ENCODE data around the gene NME8.
"Not testable (repeated sequence)": the region's sequence is repeated elsewhere in the genome, so short reads cannot be mapped to it uniquely, and the experiment has no call there.

Gene NME8

GRCh38 chr7:37848297-37848696 lies at the start of gene NME8:
Gene NME8, plus strand, starts transcription at chr7:37848597. Its CDS starts 1,670 bp downstream, at chr7:37850267.
- no peak for DNase-seq

DNA sequence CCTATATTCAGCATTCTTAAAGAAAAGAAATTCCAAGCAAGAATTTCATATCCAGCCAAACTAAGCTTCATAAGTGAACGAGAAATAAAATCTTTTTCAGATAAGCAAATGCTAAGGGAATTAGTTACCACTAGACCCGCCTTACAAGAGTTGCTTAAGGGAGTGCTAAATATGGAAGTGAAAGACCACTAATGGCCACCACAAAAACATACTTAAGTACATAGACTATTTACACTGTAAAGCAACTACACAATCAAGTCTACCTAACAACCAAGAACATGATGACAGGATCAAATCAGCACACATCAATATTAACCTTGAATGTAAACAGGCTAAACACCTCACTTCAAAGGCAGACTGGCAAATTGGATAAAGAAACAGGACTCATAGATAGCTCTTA lies 42.2 kb upstream of the NME8 start:
- DNase-seq, result no peak

- not testable (repeated sequence) for DNase-seq
Observed at GRCh38 chr7:37812161-37812580, 36.2 kb upstream of the NME8 start.

GRCh38 chr7:37815671-37816371 lies 32.6 kb upstream of the NME8 start:
- no peak for DNase-seq

DNA sequence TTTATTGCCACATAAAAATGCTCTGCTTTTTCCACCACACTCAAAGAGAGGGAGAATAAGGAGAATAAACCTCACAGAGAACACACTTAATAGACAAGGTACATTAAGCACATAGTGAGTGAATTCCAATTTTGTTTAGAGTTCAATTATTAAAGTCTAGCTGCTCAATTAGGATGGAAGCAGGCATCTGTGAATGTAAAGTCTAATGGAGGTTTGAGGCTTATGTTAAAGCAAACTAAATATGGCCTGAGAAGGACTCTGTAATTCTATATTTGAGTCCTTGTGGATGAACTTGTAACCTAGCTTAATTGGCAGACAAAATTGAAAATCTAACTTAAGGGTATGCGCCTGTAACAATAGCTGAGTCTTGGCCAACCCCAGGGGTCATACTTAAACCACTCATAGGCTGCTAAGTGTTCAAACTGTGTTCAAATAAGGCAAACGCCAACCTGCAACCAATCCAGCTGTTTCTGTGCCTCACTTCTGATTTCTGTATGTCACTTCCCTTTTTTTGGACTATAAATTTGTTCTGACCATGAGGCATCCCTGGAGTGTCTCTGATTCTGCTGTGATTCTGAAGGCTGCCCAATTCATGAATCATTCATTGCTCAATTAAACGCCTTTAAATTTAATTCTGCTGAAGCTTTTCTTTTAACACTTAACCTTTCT lies 31.3 kb upstream of the NME8 start:
- DNase-seq, result no peak

DNA sequence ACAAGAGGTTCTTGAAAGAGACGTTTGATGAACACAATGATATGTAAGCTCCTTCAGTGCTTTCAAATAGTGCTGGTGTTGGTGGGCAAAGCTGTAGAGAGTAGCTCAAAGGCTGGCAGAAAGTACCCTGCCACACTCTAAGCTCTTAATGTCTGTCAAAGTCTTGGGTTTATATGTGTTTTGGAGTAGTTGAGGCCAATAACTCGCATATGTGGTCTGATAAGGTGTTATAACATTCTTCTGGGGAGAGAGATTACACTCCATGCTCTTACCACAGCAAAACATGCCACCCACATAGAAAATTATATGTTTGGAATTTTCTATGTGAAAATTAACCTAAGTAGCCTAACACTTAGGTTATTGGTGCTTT lies 30.8 kb upstream of the NME8 start:
- DNase-seq, result no peak

GRCh38 chr7:37817996-37818720 lies 30.2 kb upstream of the NME8 start:
- no peak for DNase-seq

DNA sequence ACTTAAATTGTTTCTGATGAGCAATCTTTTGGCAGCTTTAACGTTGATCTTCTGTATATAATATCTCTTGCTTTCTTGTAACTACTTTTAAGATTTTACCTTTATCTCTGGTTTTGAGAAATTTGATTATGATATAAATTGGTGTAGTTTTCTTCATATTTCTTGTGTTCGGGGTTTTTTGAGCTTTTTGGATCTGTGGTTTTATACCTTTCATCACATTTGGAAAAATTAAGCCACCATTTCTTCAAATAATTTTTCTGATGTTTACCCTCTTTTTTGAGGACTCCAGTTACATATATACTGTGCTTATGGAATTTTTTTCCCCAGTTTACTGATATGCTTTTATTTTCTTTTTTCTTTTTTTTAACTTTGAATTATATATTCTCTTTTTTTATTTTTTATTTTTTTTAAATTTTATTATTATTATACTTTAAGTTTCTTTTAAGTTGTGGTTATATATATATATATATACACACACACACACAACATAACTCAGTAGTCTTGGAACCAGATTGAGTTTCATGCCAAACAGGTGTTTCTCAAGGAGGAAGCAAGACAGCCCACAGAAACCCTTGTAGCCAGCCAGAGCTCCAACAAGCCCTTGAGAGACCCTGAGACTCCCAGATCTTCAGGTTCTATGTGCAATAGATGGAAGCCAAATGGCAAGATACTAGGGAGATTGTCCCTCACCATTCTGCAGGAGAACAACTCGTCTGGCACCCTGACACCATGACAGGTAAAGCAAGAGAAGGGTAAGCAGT lies 27.5 kb upstream of the NME8 start:
- no peak for DNase-seq

DNA sequence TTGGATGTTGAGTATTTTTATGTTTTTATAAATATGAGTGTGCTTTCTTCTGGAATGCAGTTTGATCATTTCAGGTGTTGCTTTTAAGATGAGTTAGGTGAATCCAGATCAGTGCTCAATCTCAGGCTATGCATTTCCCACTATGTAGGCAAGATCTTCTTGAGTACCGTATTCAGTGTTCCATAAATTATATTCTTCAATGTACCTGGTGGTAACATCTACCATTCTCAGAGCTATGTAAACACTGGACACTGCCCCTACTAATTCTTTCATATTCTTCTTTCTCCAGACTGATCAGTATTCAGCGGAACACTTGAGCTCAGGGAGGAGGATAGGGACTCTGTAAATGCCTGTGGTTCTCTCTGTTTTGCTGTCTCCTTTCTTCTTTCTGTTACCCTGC lies 25.5 kb upstream of the NME8 start:
- DNase-seq, result no peak

DNA sequence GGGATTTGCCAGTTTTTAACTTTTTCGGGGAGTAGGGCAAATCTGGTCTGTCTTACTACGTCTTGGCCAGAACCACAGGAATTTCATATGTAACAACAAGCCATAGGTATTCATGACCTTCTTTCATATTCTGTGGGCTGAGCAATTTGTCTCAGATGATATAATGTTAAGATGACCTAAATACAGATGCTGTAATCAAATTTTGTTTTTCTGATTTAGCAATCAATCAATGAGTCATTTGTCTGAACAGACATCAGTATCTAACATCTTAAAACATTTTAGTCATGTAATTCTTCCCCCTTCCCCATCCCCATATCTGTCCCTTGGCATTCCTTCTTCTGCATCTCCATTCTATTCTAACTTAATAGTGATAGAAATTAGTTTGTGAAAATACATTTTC lies 24.8 kb upstream of the NME8 start:
- no peak for DNase-seq

DNA sequence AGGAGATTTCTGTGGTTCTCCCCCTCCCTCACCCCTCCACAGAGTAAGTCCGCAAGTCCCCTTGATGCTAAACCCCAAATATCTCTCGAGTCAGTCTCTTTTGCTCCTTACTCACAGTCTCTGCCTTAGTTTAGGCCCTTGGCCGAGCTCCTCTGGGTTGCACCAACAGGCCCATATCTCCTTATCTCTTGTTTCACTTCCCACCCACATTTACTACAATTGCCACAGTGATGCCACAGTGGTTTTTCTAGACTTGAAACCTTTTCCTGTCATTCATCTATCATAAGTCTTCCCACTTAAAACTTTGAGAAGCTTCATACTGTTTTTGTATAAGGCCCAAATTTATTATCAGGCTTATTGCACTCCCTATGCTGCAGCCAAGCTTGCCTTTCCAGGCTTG lies 23.4 kb upstream of the NME8 start:
- no peak for DNase-seq

DNA sequence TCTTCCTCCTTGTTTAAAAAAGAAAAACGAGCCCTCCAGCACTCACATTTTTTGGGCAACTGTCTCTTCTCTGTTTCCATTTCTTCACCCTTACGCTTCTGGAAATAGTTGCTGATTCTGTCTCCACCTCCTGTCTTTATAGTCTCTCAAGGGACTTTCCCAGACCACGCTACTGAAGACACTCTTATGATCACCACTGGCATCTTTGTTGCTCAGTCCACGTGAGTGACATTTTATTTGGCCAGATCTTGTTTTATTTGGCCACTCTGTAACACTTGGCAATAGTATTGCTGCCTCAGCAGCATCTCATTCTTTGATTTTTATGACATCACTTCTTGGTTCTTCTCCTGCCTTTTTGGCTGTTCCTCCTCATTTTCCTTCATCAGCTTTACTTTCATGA lies 21.6 kb upstream of the NME8 start:
- no peak for DNase-seq

GRCh38 chr7:37831244-37831643 lies 17.2 kb upstream of the NME8 start:
- no peak for DNase-seq

- no peak for DNase-seq
Observed at GRCh38 chr7:37832194-37832593, 16.2 kb upstream of the NME8 start.

DNA sequence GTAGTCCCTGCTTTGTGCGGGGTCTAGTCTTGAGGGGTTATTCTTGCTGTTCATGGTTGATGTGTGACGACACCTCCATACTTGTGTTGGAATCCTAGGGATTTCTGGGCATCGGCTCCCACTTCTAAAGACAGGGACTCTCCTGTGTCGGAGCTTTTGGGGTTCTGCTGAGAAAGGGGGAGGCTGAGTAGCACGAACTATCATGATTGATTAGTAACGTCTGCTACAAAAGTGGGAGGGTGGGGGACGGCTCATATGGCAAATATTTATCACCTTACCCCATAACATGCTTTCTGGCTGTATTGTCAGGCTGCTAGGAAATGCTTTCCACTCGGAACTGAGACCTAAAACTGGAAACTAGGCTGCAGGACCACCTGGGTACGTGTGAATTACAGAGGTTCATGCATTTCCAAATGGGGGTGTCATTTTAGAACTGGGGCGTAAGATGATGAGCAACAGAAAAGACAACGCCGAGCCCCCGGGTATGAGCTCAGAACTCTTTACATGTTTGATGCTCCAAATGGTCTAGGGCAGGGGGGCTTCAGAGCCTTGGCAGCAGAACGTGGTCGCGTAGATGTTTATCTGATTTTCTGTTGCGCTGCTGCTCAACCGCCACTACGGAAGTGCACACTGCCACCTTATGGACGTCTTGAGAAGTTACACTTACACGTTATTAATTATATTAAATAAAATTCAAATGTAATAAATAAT lies 15.1 kb upstream of the NME8 start:
- no peak for DNase-seq

GRCh38 chr7:37833818-37834146 lies 14.6 kb upstream of the NME8 start:
- no peak for DNase-seq

- no peak for DNase-seq
Observed at GRCh38 chr7:37853468-37853867, 5.1 kb downstream of the NME8 start.

DNA sequence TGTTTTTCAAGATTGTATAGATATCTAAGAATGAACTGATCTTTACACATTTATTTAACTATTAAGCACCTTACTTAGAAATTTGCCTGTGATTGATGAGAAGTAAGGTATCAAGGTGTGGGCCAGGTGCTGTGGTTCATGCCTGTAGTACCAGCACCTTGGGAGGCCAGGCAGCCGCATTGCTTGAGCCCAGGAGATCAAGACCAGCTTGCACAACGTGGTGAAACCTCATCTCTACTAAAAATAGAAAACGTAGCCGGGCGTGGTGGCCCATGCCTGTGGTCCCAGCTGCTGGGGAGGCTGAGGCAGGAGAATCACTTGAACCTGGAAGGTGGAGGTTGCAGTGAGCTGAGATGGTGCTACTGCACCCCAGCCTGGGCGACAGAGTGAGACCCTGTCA lies 33.7 kb downstream of the NME8 start:
- DNase-seq, result no peak

- no peak for DNase-seq
Observed at GRCh38 chr7:37893359-37893758, 45.0 kb downstream of the NME8 start.

- no peak for DNase-seq
Observed at GRCh38 chr7:37894671-37895070, 46.3 kb downstream of the NME8 start.

DNA sequence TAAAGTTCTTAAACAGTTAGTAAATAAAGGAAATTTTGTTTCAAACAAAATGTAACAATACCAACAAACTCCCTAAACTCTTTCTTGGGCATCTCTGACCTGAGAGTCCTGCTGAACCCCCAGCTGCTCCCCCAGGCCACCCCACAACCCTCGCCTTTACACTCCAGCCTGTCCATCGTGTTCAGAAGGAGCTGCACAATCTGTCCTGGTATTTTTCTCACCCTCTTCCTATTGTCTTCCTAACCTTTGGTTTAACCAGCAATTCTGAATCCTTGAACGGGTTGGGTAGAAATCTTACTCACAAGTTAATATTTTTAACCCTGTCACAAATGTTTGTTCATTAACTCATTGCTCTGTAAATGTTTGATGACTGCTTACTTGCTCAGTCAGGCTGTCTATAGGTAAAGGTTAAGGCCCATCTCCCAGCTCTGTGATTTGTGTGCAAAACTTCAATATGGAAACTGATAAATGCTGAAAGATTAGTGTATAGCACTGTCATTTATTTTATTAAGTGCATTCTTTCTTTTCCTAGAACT lies 51.4 kb downstream of the NME8 start:
- DNase-seq, result no peak

GRCh38 chr7:37901236-37901827 lies 52.9 kb downstream of the NME8 start:
- peak; percentile 1 for DNase-seq

Data from DMS79 treated with DMSO at 0.1 percent for 48 hours (cell line).